WTC11 (cell line): ENCODE measurements around the gene KCNH8. TPM values are rescaled to one million over a fixed set of nuclear protein-coding genes. Genes with fewer than 3 reads are reported as not detected.

Experiments
- ATAC-seq: fragments of 200-7000 bp; cut with Tn5 transposase; 2 replicates; pipeline ENCODE4 v1.10.0; 2021; ENCODE audit warnings: mild to moderate bottlenecking, moderate library complexity
- CTCF ChIA-PET: fragments of 300-600 bp; sonication (Branson Sonifier 250); formaldehyde crosslinking; loops from one replicate; lab custom pipeline; 2021; ENCODE audit warnings: antibody characterized with exemption; lab: Charles Lee
- POLR2A ChIA-PET: fragments of 350-600 bp; sonication (Branson Sonifier 250); formaldehyde crosslinking; loops from one replicate; lab custom pipeline; 2021; ENCODE audit warnings: antibody characterized with exemption; lab: Charles Lee
- DNase-seq: peaks from one replicate; pipeline ENCODE4 v3.0.0; 2021; ENCODE audit warnings: low spot score
- H3K27ac Mint-ChIP-seq: 2 replicates; pipeline ENCODE4 v1.8.0; 2021; ENCODE audit warnings: mixed read lengths
- H3K27me3 Mint-ChIP-seq: 2 replicates; pipeline ENCODE4 v1.8.0; 2021; ENCODE audit warnings: low read depth, mild to moderate bottlenecking, moderate library complexity, mixed read lengths
- H3K36me3 Mint-ChIP-seq: 2 replicates; pipeline ENCODE4 v1.8.0; 2021; ENCODE audit warnings: mixed read lengths
- H3K4me1 Mint-ChIP-seq: 2 replicates; pipeline ENCODE4 v1.8.0; 2022; ENCODE audit warnings: mixed read lengths
- H3K4me3 Mint-ChIP-seq: 2 replicates; pipeline ENCODE4 v1.8.0; 2021; ENCODE audit warnings: mild to moderate bottlenecking, moderate library complexity, mixed read lengths
- H3K9me3 Mint-ChIP-seq: 2 replicates; pipeline ENCODE4 v1.8.0; 2021; ENCODE audit warnings: mixed read lengths
- ATF1 ChIP-seq: sonication (generic); formaldehyde crosslinking; IDR thresholded peaks from 2 replicates; pipeline ENCODE4 v1.8.1; 2023; ENCODE audit warnings: mild to moderate bottlenecking, moderate library complexity, missing genetic modification reagents
- CBFB ChIP-seq: sonication (generic); formaldehyde crosslinking; IDR thresholded peaks from 2 replicates; pipeline ENCODE4 v1.8.1; 2022; ENCODE audit warnings: mild to moderate bottlenecking, low read depth, missing genetic modification reagents
- CREM ChIP-seq: sonication (generic); formaldehyde crosslinking; IDR thresholded peaks from 2 replicates; pipeline ENCODE4 v1.8.1; 2022; ENCODE audit warnings: mild to moderate bottlenecking, missing genetic modification reagents, moderate library complexity
- E2F1 ChIP-seq: sonication (generic); formaldehyde crosslinking; IDR thresholded peaks from 2 replicates; pipeline ENCODE4 v1.8.0; 2022; ENCODE audit warnings: mild to moderate bottlenecking, missing genetic modification reagents
- EMX1 ChIP-seq: fragments of 250-450 bp; sonication (Bioruptor Pico); IDR thresholded peaks from 2 replicates; pipeline ENCODE4 v1.8.0; 2021; ENCODE audit warnings: mild to moderate bottlenecking
- ETV6 ChIP-seq: sonication (generic); formaldehyde crosslinking; IDR thresholded peaks from 2 replicates; pipeline ENCODE4 v1.8.1; 2022; ENCODE audit warnings: mild to moderate bottlenecking, missing genetic modification reagents
- IRF2 ChIP-seq: sonication (generic); formaldehyde crosslinking; IDR thresholded peaks from 2 replicates; pipeline ENCODE4 v1.8.0; 2022; ENCODE audit warnings: low read depth, missing genetic modification reagents, borderline replicate concordance
- JAZF1 ChIP-seq: fragments of 250-450 bp; sonication (Bioruptor Pico); IDR thresholded peaks from 2 replicates; pipeline ENCODE4 v1.9.0; 2021; ENCODE audit warnings: moderate library complexity, mild to moderate bottlenecking, inconsistent platforms
- MLX ChIP-seq: sonication (generic); formaldehyde crosslinking; IDR thresholded peaks from 2 replicates; pipeline ENCODE4 v1.8.1; 2023; ENCODE audit warnings: mild to moderate bottlenecking, missing genetic modification reagents, moderate library complexity
- NFATC4 ChIP-seq: fragments of 250-450 bp; sonication (Bioruptor Pico); IDR thresholded peaks from 2 replicates; pipeline ENCODE4 v1.9.0; 2021; ENCODE audit warnings: mild to moderate bottlenecking
- OVOL2 ChIP-seq: fragments of 250-450 bp; sonication (Bioruptor Pico); IDR thresholded peaks from 2 replicates; pipeline ENCODE4 v1.9.0; 2021; ENCODE audit warnings: mild to moderate bottlenecking, borderline replicate concordance
- PREB ChIP-seq: sonication (generic); formaldehyde crosslinking; IDR thresholded peaks from 2 replicates; pipeline ENCODE4 v1.8.1; 2022; ENCODE audit warnings: mild to moderate bottlenecking, missing genetic modification reagents, moderate library complexity, borderline replicate concordance
- SOX15 ChIP-seq: fragments of 250-450 bp; sonication (Bioruptor Pico); IDR thresholded peaks from 2 replicates; pipeline ENCODE4 v1.9.0; 2021; ENCODE audit warnings: mild to moderate bottlenecking
- ZMAT4 ChIP-seq: fragments of 250-450 bp; sonication (Bioruptor Pico); IDR thresholded peaks from 2 replicates; pipeline ENCODE4 v1.9.0; 2021; ENCODE audit warnings: mild to moderate bottlenecking
- ZNF138 ChIP-seq: sonication (generic); formaldehyde crosslinking; conservative IDR thresholded peaks from 2 replicates; pipeline ENCODE4 v1.8.1; 2022; ENCODE audit warnings: mild to moderate bottlenecking, moderate library complexity, missing genetic modification reagents
- ZNF219 ChIP-seq: sonication (generic); formaldehyde crosslinking; IDR thresholded peaks from 2 replicates; pipeline ENCODE4 v1.8.0; 2023; ENCODE audit warnings: missing genetic modification reagents, mild to moderate bottlenecking, borderline replicate concordance
- ZNF416 ChIP-seq: fragments of 250-450 bp; sonication (Bioruptor Pico); IDR thresholded peaks from 2 replicates; pipeline ENCODE4 v1.9.0; 2021; ENCODE audit warnings: mild to moderate bottlenecking, inconsistent platforms
- total RNA-seq: library from RNA; stranded (reverse); gene quantifications from 3 replicates; pipeline ENCODE4 v1.2.3, GENCODE V29; 2021

KCNH8 gene
- total RNA-seq, 1 experiment from 2014 or later: 2.8 TPM

GRCh38 chr3:19428729-19429128, 280.4 kb downstream of the KCNH8 start (continued):
- no peak for TF ChIP-seq PREB (CRISPR knock-in tag)
- no peak for TF ChIP-seq ZMAT4 (CRISPR knock-in tag)
- TF ChIP-seq, all 79 proteins: peak for 0

- POLR2A ChIA-PET: no interaction called here
- H3K36me3 Mint-ChIP-seq: no peaks in the 10 kb centered on the region
- CTCF ChIA-PET: no interaction called here
- peak overlapping the region; percentile 15; the same call in 1 of the 2 replicates for H3K27ac Mint-ChIP-seq
- peaks cover 17% of the 10 kb centered on the region for H3K4me1 Mint-ChIP-seq
- H3K9me3 Mint-ChIP-seq: no peaks in the 10 kb centered on the region
- no peaks in the 10 kb centered on the region for H3K27me3 Mint-ChIP-seq
- no peak overlapping the region for H3K4me3 Mint-ChIP-seq
- no peak for TF ChIP-seq ETV6 (CRISPR knock-in tag)
- no peak for TF ChIP-seq MLX (CRISPR knock-in tag)
- TF ChIP-seq ZNF219 (CRISPR knock-in tag): no peak
- TF ChIP-seq ZNF416 (CRISPR knock-in tag): no peak
- TF ChIP-seq ZNF138 (CRISPR knock-in tag): no peak
- TF ChIP-seq NFATC4 (CRISPR knock-in tag): no peak
- TF ChIP-seq IRF2 (CRISPR knock-in tag): no peak
- TF ChIP-seq JAZF1 (CRISPR knock-in tag): no peak
- TF ChIP-seq, all 79 proteins: peak for 0
- ATAC-seq: no peak
- no peak for DNase-seq
These were observed 284.4 kb downstream of the KCNH8 start for GRCh38 chr3:19432669-19433068.

- Mint-ChIP-seq H3K36me3 (0 out of 2 replicates have a peak, but pooled peaks cover 3% of the 10 kb centered on the region), H3K9me3 (no peaks in the 10 kb centered on the region), H3K4me1 (peaks cover 25% of the 10 kb centered on the region), H3K4me3 (no peak overlapping the region), H3K27ac (peak overlapping the region; percentile 83; the same call in 1 of the 2 replicates), H3K27me3 (no peaks in the 10 kb centered on the region)
- no peak for TF ChIP-seq ATF1 (CRISPR knock-in tag)
- DNase-seq: no peak
- ATAC-seq: peak; percentile 79
- POLR2A ChIA-PET: no interaction called here
- CTCF ChIA-PET: no interaction called here
These were observed 288.4 kb downstream of the KCNH8 start for GRCh38 chr3:19436746-19437145.

- H3K9me3 Mint-ChIP-seq: no peaks in the 10 kb centered on the region
- H3K4me1 Mint-ChIP-seq: peaks cover 17% of the 10 kb centered on the region
- TF ChIP-seq OVOL2 (CRISPR knock-in tag) (no peak), EMX1 (CRISPR knock-in tag) (no peak), CBFB (CRISPR knock-in tag) (no peak), SOX15 (no peak), CREM (CRISPR knock-in tag) (no peak), E2F1 (CRISPR knock-in tag) (no peak)
- H3K36me3 Mint-ChIP-seq: 0 out of 2 replicates have a peak, but pooled peaks cover 3% of the 10 kb centered on the region
- H3K27me3 Mint-ChIP-seq: no peaks in the 10 kb centered on the region
- CTCF ChIA-PET: no interaction called here
- DNase-seq (no peak), ATAC-seq (no peak)
- no peak overlapping the region for H3K4me3 Mint-ChIP-seq
- H3K27ac Mint-ChIP-seq: no peak overlapping the region
- POLR2A ChIA-PET: no interaction called here
These were observed 291.6 kb downstream of the KCNH8 start for GRCh38 chr3:19439944-19440343.
